BLaER1 treated with 17β-estradiol and CSF1 and Interleukin-3, amounts not matched to agents 10 nM and 100 nM (cell line): Measurements from ENCODE around the gene WWC1.

Source experiments
- H3K27ac ChIP-seq, 11 experiments: shearing (Covaris generic); formaldehyde crosslinking; 2 replicates each; pipeline ENCODE4 v1.8.1; 2022
- H3K27me3 ChIP-seq, 11 experiments: shearing (Covaris generic); formaldehyde crosslinking; 2 replicates each; pipeline ENCODE4 v1.8.1; 2022
- H3K36me3 ChIP-seq, 11 experiments: shearing (Covaris generic); formaldehyde crosslinking; 2 replicates each; pipeline ENCODE4 v1.8.1; 2022
- H3K4me1 ChIP-seq, 10 experiments: shearing (Covaris generic); formaldehyde crosslinking; 2 replicates each; pipeline ENCODE4 v1.8.1; 2022
- H3K4me2 ChIP-seq, 11 experiments: shearing (Covaris generic); formaldehyde crosslinking; 2 replicates each; pipeline ENCODE4 v1.8.1; 2022
- H3K4me3 ChIP-seq, 10 experiments: shearing (Covaris generic); formaldehyde crosslinking; 2 replicates each; pipeline ENCODE4 v1.8.1; 2022
- H3K9ac ChIP-seq, 11 experiments: shearing (Covaris generic); formaldehyde crosslinking; 2 replicates each; pipeline ENCODE4 v1.8.1; 2022
- H3K9me3 ChIP-seq, 11 experiments: shearing (Covaris generic); formaldehyde crosslinking; replicated peaks in 1 of 11; 2 replicates each; pipeline ENCODE4 v1.8.1; 2022
- H4K20me1 ChIP-seq, 11 experiments: shearing (Covaris generic); formaldehyde crosslinking; 2 replicates each; pipeline ENCODE4 v1.8.1; 2022
- Cebpa-rat ChIP-seq, 11 experiments: shearing (Covaris generic); IDR thresholded peaks; 2 replicates each; pipeline ENCODE4 v1.8.1; 2022

Gene WWC1

DNA sequence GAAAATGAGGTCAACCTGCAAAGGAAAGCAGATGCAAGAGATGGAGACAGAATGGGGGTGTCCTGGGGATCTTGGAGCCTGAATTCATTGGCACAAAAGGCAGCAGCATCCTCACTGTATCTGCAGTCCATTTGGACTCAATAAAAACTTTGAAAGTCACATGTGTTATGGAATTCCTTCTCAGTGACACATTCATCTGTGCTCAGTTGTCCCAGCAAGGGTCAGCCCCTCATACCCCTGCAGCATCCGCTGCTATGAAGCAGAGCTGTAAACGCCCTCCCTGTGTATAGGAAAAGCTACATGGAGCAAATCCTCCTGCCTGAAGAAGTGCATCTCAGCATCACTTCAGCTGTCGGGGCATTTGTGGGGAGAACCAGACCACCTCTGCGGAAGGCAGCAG lies 180.3 kb downstream of the WWC1 start:
- H3K36me3 ChIP-seq, result no peaks in the 10 kb centered on the region

DNA sequence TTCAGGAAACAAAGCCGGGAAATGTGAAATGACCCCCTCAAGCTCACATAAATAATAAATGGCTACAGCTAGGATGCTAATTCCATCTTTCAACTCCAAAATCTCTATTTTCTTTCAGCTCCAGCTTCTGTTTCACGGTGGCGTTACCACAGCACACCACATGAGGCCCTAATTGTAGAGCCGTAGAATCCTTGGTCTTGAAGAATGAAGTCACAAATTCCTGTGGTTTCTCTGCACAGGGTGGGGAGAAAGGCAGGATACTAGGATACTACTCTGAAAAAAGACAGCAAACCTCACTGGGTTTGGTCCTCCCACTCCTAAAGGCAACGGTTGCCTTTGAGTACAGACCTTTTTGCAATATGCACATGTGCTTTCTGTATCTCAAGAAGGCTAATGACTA lies 180.9 kb downstream of the WWC1 start:
- no peak overlapping the region for H3K4me2 ChIP-seq
- no peak overlapping the region for H3K27ac ChIP-seq
- no peaks in the 10 kb centered on the region for H3K27me3 ChIP-seq
- H3K4me3 ChIP-seq, result no peak overlapping the region
- H3K9ac ChIP-seq, result no peak overlapping the region
- no peaks in the 10 kb centered on the region for H3K4me1 ChIP-seq
- TF ChIP-seq Cebpa-rat (IDR thresholded peaks at IDR 0.05), result no peak
- H3K9me3 ChIP-seq, result no peaks in the 10 kb centered on the region
- no peaks in the 10 kb centered on the region; a peak in 1 of 22 replicates for H4K20me1 ChIP-seq
- H3K36me3 ChIP-seq, result no peaks in the 10 kb centered on the region

More for the DNA sequence above, 180.3 kb downstream of the WWC1 start:
- no peaks in the 10 kb centered on the region for H3K4me1 ChIP-seq
- no peaks in the 10 kb centered on the region; a peak in 1 of 22 replicates for H4K20me1 ChIP-seq
- no peak overlapping the region for H3K27ac ChIP-seq
- no peaks in the 10 kb centered on the region for H3K9me3 ChIP-seq
- no peak overlapping the region for H3K9ac ChIP-seq
- no peak overlapping the region for H3K4me2 ChIP-seq
- TF ChIP-seq Cebpa-rat (IDR thresholded peaks at IDR 0.05), result no peak
- H3K4me3 ChIP-seq, result no peak overlapping the region
- H3K27me3 ChIP-seq, result no peaks in the 10 kb centered on the region

DNA sequence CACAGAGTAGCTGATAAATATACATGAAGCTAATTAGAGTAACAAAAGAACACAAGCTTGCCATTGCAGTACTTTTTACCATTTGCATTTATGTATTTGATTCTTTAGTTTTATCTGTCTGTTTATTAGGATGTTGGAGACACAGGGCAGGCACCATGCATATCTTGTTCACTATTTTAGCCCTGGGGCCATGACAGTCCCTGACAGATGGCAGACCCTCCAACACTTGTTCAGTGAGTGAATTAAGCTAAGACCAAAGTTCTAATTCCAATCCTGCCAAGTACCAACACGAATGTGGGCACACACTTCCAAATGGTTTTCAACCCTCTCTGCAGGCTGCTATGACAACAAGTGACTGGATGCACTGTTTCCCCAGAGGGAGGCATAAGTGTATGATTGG lies 182.9 kb downstream of the WWC1 start:
- no peak for TF ChIP-seq Cebpa-rat (IDR thresholded peaks at IDR 0.05)
- Histone ChIP-seq H3K4me2 (no peak overlapping the region), H3K9me3 (no peaks in the 10 kb centered on the region), H3K9ac (no peak overlapping the region), H3K27ac (no peak overlapping the region), H3K4me1 (no peaks in the 10 kb centered on the region), H4K20me1 (no peaks in the 10 kb centered on the region), H3K4me3 (no peak overlapping the region), H3K27me3 (no peaks in the 10 kb centered on the region), H3K36me3 (no peaks in the 10 kb centered on the region)

DNA sequence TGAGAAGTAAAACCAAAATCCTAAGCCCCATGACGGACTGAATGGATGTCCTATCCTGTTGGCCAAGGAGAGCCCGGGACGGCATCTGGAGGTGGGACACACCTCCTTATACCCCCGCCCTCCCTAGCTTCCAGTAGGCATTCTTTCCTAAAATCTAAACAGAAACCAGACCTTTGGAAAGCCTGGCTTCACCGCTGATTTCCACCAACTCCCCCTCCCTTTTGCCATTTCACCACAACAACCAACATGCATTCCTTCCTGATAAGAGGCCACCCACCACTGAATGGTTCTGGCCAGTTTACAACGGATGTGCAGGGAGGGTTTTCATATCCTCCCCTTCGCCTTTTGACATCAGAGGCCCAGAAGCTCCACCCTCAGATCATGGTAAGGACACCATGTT lies 185.6 kb downstream of the WWC1 start:
- Histone ChIP-seq H3K36me3 (no peaks in the 10 kb centered on the region), H4K20me1 (no peaks in the 10 kb centered on the region), H3K4me2 (no peak overlapping the region), H3K27ac (no peak overlapping the region), H3K4me1 (no peaks in the 10 kb centered on the region), H3K9me3 (no peaks in the 10 kb centered on the region), H3K9ac (no peak overlapping the region), H3K27me3 (no peaks in the 10 kb centered on the region), H3K4me3 (no peak overlapping the region)
- TF ChIP-seq Cebpa-rat (IDR thresholded peaks at IDR 0.05), result no peak

DNA sequence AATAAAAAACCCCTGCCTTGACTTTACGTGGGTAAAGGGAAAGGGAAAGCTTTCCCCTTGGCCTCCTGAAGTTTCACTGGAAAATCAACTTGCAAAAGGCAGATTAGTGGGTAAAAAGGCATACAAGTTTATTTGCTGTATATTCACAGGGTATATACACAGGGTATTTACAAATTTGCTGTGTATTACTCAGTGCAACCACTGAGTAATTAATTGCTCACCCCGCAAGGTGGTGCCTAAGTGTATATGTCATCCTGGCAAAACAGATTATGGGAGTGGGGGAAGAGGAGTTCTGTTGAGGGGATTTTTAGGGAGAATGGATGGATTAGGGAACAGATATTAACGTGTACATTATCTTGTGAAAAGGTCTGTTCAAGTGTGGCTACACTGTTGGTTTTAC lies 187.7 kb downstream of the WWC1 start:
- H3K4me1 ChIP-seq, result no peaks in the 10 kb centered on the region
- H3K36me3 ChIP-seq, result no peaks in the 10 kb centered on the region
- no peak overlapping the region for H3K4me3 ChIP-seq
- no peak for TF ChIP-seq Cebpa-rat (IDR thresholded peaks at IDR 0.05)
- H4K20me1 ChIP-seq, result no peaks in the 10 kb centered on the region
- no peaks in the 10 kb centered on the region for H3K9me3 ChIP-seq
- H3K27ac ChIP-seq, result no peak overlapping the region
- H3K9ac ChIP-seq, result no peak overlapping the region
- no peaks in the 10 kb centered on the region for H3K27me3 ChIP-seq
- H3K4me2 ChIP-seq, result no peak overlapping the region

DNA sequence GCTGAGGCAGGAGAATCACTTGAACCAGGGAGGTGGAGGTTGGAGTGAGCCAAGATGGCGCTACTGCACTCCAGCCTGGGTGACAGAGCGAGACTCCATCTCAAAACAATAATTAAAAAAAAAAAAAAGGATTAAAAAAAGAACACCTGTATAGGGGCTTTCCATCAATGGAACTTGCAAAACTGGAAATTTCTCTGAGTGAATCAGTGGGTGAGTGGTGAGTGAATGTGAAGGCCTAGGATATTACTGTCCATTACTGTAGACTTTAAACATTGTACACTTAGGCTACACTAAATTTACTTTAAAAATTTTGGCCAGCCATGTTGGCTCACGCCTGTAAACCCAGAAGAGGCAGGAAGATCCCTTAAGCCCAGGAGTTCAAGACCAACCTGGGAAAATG lies 189.2 kb downstream of the WWC1 start:
- Histone ChIP-seq H3K4me2 (no peak overlapping the region), H3K4me1 (0 out of 20 replicates have a peak, but pooled peaks cover 0 to 4% (median 0%) of the 10 kb centered on the region in 10 experiments), H3K9me3 (no peaks in the 10 kb centered on the region), H4K20me1 (no peaks in the 10 kb centered on the region), H3K27ac (no peak overlapping the region), H3K36me3 (no peaks in the 10 kb centered on the region), H3K4me3 (no peak overlapping the region), H3K27me3 (no peaks in the 10 kb centered on the region), H3K9ac (no peak overlapping the region)
- no peak for TF ChIP-seq Cebpa-rat (IDR thresholded peaks at IDR 0.05)

DNA sequence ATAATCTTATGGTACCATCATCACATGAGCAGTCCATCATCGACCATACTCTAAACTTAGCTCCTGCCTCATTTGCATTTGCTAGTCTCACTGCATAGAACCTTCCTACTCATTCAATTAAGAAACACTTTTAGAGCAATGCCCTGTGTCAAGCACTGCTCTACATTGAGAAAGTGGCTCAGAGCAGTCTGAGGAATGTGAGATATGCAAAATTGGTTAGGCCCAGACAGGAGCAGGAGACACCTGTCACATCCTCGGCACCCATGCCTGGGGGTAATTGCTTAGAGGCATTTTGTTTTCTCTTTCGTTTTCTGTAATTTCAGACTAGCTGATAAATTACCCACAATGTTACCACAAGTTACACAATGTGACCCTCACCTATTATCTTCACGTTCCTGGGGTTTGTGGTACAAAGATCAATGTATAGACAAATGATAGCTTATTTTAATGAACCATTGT lies 189.9 kb downstream of the WWC1 start:
- no peak overlapping the region for H3K4me3 ChIP-seq
- peaks cover 0 to 9% (median 0%) of the 10 kb centered on the region in 10 experiments; a peak in 1 of 20 replicates for H3K4me1 ChIP-seq
- no peaks in the 10 kb centered on the region for H4K20me1 ChIP-seq
- H3K27me3 ChIP-seq, result no peaks in the 10 kb centered on the region
- no peak overlapping the region for H3K27ac ChIP-seq
- H3K9me3 ChIP-seq, result no peaks in the 10 kb centered on the region
- H3K9ac ChIP-seq, result no peak overlapping the region
- H3K4me2 ChIP-seq, result no peak overlapping the region
- no peak for TF ChIP-seq Cebpa-rat (IDR thresholded peaks at IDR 0.05)
- no peaks in the 10 kb centered on the region for H3K36me3 ChIP-seq

DNA sequence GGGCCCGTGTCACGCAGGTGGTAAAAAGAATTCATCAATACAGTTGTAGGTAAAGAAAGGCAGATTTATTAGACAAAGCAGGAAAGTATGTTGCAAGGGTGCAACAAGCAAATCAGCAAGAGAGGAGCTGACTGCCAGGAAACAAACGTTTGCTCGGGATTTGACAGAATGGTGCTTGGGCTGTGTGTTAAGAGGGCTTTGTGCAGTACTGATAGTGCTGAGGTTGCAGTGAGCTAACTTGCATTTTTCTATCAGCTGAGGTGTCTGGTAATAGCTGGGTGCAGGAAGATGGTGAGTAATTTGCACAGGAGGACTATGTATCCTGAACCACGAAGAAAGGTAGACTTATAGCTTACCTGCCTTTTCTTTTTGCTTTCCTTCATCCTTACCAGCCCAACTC lies 190.9 kb downstream of the WWC1 start:
- peaks cover 3 to 13% (median 4%) of the 10 kb centered on the region in 10 experiments for H3K4me1 ChIP-seq
- no peaks in the 10 kb centered on the region for H3K36me3 ChIP-seq
- no peaks in the 10 kb centered on the region for H3K27me3 ChIP-seq
- TF ChIP-seq Cebpa-rat (IDR thresholded peaks at IDR 0.05), result no peak
- no peak overlapping the region for H3K27ac ChIP-seq
- no peaks in the 10 kb centered on the region; a peak in 2 of 22 replicates for H4K20me1 ChIP-seq
- H3K9me3 ChIP-seq, result no peaks in the 10 kb centered on the region
- H3K9ac ChIP-seq, result no peak overlapping the region
- H3K4me3 ChIP-seq, result no peak overlapping the region
- H3K4me2 ChIP-seq, result no peak overlapping the region

DNA sequence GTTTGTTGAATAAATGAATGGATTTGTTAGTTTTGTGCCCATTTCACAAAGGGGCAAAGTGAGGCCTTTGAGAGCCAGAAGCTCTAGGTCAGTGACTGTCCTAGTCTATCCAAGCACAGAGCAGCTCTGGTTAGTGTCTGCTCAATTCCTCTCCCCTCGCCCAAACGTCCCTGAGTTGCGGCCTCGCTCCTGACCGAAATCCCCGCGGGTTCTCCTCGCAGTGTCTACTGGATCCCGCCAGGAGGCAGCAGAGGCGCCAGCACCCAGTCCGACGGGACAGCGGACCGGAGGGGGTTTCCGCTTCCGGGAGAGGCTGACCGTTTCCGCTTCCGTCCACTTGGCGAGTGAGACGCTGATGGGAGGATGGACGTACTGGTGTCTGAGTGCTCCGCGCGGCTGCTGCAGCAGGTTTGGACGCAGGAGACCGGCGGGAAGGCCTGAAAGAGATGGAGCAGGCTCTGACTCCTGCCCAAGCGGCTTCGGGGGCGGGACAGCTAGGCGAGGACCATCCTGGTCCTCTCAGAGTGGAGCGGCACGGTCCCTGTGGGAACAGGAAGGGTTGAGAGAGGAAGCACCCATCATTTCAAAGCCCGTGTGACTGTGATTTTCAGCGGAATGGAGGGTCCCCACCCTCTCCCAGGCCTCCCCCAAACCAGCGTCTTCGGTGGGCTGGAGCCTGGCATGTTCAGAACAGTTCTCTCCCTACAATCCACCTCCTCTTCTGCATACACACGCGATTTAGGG lies 194.9 kb downstream of the WWC1 start, which contains the start of gene RARS1:
Gene RARS1, plus strand, starts transcription at position 336 of the 744 bp plus-strand sequence. Its CDS starts 28 bp downstream, at position 364.
- peak within 1 kb of the TSS; percentile 15 to 83 (median 80); a peak in 21 of 22 replicates for H3K27ac ChIP-seq

DNA sequence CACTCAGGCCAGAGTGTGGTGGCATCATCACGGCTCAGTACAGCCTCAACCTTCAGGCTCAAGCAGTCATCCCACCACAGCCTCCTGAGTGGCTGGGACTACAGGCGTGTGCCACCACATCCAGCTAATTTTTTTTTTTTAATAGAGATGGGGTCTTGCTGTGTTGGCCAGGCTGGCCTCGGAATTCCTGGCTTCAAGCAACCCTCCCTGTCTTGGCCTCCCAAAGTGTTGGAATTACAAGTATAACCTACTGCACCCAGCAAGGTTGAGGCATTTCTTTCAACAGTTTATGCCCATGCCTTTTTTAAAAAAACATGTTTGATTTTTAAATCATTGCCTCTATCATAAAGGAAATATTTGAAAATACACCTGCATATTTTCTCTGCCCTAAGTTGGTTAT lies 197.6 kb downstream of the WWC1 start:
- Histone ChIP-seq H3K4me3 (no peak overlapping the region), H3K9me3 (no peaks in the 10 kb centered on the region), H3K9ac (no peak overlapping the region), H3K27ac (no peak overlapping the region), H3K36me3 (peaks cover 60 to 65% (median 63%) of the 10 kb centered on the region in 11 experiments), H3K4me1 (peaks cover 9 to 27% (median 17%) of the 10 kb centered on the region in 10 experiments), H4K20me1 (peaks cover 0 to 54% (median 31%) of the 10 kb centered on the region in 11 experiments; a peak in 16 of 22 replicates), H3K27me3 (no peaks in the 10 kb centered on the region), H3K4me2 (no peak overlapping the region)
- TF ChIP-seq Cebpa-rat (IDR thresholded peaks at IDR 0.05), result no peak

More for the DNA sequence above, 194.9 kb downstream of the WWC1 start, which contains the start of gene RARS1:
- peaks cover 0 to 30% (median 12%) of the 10 kb centered on the region in 11 experiments; a peak in 14 of 22 replicates for H4K20me1 ChIP-seq
- TF ChIP-seq Cebpa-rat (IDR thresholded peaks at IDR 0.05), result no peak
- H3K9me3 ChIP-seq, result no peaks in the 10 kb centered on the region
- H3K4me1 ChIP-seq, result peaks cover 9 to 27% (median 17%) of the 10 kb centered on the region in 10 experiments
- H3K27me3 ChIP-seq, result no peaks in the 10 kb centered on the region
- H3K4me2 ChIP-seq, result peak within 1 kb of the TSS; percentile 75 to 98 (median 84)
- H3K4me3 ChIP-seq, result peak within 1 kb of the TSS; percentile 79 to 96 (median 88)
- H3K9ac ChIP-seq, result peak within 1 kb of the TSS; percentile 73 to 86 (median 84)
- peaks cover 32 to 37% (median 36%) of the 10 kb centered on the region in 11 experiments for H3K36me3 ChIP-seq
